ENCODE data around the gene FARS2.

FARS2 gene

DNA sequence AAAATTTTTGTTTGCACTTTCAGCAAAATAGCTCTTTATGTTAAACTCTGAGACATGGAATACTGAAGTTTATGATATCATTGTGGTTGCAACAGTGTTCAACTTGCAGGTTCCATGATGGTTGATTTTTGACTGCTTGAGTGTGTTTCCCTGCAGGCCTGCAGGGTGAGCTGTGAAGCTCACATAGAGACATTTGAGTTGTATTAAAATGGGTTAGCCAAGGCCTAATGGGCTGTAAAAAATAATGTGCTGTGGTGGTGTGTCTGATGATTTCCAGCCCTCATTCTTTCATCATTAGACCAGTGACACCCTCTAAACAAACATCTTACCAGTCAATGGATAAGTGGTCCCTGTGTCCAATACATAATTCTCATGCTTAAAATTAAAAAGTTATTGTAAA is 321.4 kb downstream of the FARS2 start:
- Histone ChIP-seq H3K9me3 (ENCODE audit: control insufficient read depth, insufficient read depth, low read depth, low read length) (no peaks in the 10 kb centered on the region), H3K27ac (ENCODE audit: extremely low read depth, low read depth, low read length) (no peak overlapping the region), H3K4me3 (ENCODE audit: low read depth, low read length) (no peak overlapping the region), H3K4me1 (ENCODE audit: control insufficient read depth, insufficient read depth, low read length) (no peaks in the 10 kb centered on the region), H3K36me3 (ENCODE audit: control insufficient read depth in 2 of 2, insufficient read depth in 1 of 2, low read length in 2 of 2) (no peaks in the 10 kb centered on the region)
- ChIA-PET CTCF (no interaction called here), POLR2A (no interaction called here)
- TF ChIP-seq, protein P1, sequence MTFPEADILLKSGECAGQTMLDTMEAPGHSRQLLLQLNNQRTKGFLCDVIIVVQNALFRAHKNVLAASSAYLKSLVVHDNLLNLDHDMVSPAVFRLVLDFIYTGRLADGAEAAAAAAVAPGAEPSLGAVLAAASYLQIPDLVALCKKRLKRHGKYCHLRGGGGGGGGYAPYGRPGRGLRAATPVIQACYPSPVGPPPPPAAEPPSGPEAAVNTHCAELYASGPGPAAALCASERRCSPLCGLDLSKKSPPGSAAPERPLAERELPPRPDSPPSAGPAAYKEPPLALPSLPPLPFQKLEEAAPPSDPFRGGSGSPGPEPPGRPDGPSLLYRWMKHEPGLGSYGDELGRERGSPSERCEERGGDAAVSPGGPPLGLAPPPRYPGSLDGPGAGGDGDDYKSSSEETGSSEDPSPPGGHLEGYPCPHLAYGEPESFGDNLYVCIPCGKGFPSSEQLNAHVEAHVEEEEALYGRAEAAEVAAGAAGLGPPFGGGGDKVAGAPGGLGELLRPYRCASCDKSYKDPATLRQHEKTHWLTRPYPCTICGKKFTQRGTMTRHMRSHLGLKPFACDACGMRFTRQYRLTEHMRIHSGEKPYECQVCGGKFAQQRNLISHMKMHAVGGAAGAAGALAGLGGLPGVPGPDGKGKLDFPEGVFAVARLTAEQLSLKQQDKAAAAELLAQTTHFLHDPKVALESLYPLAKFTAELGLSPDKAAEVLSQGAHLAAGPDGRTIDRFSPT (tag by site-specific recombination; IDR thresholded peaks at IDR 0.05): no peak
- TF ChIP-seq ZNF610 (tag by site-specific recombination; IDR thresholded peaks at IDR 0.05; ENCODE audit: borderline replicate concordance) (no peak), SP2 (tag by site-specific recombination; IDR thresholded peaks at IDR 0.05) (no peak), ZNF560 (tag by site-specific recombination; IDR thresholded peaks at IDR 0.05; ENCODE audit: borderline replicate concordance) (no peak), ZNF433 (tag by site-specific recombination; IDR thresholded peaks at IDR 0.05; ENCODE audit: low read depth) (no peak), GLIS1 (tag by site-specific recombination; IDR thresholded peaks at IDR 0.05) (no peak), ZNF248 (tag by site-specific recombination; IDR thresholded peaks at IDR 0.05) (no peak)
- TF ChIP-seq, protein P2, sequence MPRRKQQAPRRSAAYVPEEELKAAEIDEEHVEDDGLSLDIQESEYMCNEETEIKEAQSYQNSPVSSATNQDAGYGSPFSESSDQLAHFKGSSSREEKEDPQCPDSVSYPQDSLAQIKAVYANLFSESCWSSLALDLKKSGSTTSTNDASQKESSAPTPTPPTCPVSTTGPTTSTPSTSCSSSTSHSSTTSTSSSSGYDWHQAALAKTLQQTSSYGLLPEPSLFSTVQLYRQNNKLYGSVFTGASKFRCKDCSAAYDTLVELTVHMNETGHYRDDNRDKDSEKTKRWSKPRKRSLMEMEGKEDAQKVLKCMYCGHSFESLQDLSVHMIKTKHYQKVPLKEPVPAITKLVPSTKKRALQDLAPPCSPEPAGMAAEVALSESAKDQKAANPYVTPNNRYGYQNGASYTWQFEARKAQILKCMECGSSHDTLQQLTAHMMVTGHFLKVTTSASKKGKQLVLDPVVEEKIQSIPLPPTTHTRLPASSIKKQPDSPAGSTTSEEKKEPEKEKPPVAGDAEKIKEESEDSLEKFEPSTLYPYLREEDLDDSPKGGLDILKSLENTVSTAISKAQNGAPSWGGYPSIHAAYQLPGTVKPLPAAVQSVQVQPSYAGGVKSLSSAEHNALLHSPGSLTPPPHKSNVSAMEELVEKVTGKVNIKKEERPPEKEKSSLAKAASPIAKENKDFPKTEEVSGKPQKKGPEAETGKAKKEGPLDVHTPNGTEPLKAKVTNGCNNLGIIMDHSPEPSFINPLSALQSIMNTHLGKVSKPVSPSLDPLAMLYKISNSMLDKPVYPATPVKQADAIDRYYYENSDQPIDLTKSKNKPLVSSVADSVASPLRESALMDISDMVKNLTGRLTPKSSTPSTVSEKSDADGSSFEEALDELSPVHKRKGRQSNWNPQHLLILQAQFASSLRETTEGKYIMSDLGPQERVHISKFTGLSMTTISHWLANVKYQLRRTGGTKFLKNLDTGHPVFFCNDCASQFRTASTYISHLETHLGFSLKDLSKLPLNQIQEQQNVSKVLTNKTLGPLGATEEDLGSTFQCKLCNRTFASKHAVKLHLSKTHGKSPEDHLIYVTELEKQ (tag by site-specific recombination; IDR thresholded peaks at IDR 0.05; ENCODE audit: borderline replicate concordance): no peak

DNA sequence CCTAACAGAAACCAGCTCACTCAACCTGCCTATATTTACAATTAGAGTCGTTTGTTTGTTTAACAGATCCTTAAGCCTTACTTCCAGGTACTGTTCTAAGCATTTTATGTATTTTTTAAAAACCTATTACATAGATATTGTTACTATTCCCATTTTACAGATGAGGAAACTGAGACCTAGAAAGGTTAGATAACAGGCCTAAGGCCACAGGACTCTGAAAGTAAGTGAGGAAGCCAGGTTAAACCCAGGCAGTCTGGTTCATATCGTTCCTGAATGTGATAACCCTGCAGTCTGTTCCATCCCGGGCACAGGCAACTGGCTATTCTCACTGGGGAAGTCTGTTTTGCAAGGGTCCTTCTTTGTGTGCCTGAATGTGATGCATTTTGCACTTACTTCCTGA is 322.2 kb downstream of the FARS2 start:
- no peaks in the 10 kb centered on the region for H3K9me3 ChIP-seq (ENCODE audit: control insufficient read depth, insufficient read depth, low read depth, low read length)
- ChIA-PET CTCF (interaction anchor here (0.6 kb wide), 1 partner anchor 1091 kb away, joined by 3 read pairs; no protein-coding TSS in a partner anchor), POLR2A (no interaction called here)
- no peaks in the 10 kb centered on the region for H3K4me1 ChIP-seq (ENCODE audit: control insufficient read depth, insufficient read depth, low read length)
- H3K36me3 ChIP-seq (ENCODE audit: control insufficient read depth in 2 of 2, insufficient read depth in 1 of 2, low read length in 2 of 2): no peaks in the 10 kb centered on the region
- H3K4me3 ChIP-seq (ENCODE audit: low read depth, low read length): no peak overlapping the region
- H3K27ac ChIP-seq (ENCODE audit: extremely low read depth, low read depth, low read length): no peak overlapping the region
- TF ChIP-seq ZNF658 (tag by site-specific recombination; IDR thresholded peaks at IDR 0.05): no peak
- TF ChIP-seq, protein P3, sequence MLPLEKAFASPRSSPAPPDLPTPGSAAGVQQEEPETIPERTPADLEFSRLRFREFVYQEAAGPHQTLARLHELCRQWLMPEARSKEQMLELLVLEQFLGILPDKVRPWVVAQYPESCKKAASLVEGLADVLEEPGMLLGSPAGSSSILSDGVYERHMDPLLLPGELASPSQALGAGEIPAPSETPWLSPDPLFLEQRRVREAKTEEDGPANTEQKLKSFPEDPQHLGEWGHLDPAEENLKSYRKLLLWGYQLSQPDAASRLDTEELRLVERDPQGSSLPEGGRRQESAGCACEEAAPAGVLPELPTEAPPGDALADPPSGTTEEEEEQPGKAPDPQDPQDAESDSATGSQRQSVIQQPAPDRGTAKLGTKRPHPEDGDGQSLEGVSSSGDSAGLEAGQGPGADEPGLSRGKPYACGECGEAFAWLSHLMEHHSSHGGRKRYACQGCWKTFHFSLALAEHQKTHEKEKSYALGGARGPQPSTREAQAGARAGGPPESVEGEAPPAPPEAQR (tag by site-specific recombination; IDR thresholded peaks at IDR 0.05): no peak
- TF ChIP-seq, protein P4, sequence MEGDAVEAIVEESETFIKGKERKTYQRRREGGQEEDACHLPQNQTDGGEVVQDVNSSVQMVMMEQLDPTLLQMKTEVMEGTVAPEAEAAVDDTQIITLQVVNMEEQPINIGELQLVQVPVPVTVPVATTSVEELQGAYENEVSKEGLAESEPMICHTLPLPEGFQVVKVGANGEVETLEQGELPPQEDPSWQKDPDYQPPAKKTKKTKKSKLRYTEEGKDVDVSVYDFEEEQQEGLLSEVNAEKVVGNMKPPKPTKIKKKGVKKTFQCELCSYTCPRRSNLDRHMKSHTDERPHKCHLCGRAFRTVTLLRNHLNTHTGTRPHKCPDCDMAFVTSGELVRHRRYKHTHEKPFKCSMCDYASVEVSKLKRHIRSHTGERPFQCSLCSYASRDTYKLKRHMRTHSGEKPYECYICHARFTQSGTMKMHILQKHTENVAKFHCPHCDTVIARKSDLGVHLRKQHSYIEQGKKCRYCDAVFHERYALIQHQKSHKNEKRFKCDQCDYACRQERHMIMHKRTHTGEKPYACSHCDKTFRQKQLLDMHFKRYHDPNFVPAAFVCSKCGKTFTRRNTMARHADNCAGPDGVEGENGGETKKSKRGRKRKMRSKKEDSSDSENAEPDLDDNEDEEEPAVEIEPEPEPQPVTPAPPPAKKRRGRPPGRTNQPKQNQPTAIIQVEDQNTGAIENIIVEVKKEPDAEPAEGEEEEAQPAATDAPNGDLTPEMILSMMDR (tag by site-specific recombination; IDR thresholded peaks at IDR 0.05): no peak
- TF ChIP-seq ZBTB17 (tag by site-specific recombination; IDR thresholded peaks at IDR 0.05): no peak
- TF ChIP-seq ZNF112 (tag by site-specific recombination; IDR thresholded peaks at IDR 0.05): no peak
- TF ChIP-seq WT1 (tag by site-specific recombination; IDR thresholded peaks at IDR 0.05): no peak
- TF ChIP-seq ZSCAN23 (tag by site-specific recombination; IDR thresholded peaks at IDR 0.05): no peak
- TF ChIP-seq KLF7 (tag by site-specific recombination; IDR thresholded peaks at IDR 0.05; ENCODE audit: borderline replicate concordance): no peak
- TF ChIP-seq GLIS2 (tag by site-specific recombination; IDR thresholded peaks at IDR 0.05): no peak
- no peak for TF ChIP-seq ZNF350 (tag by site-specific recombination; IDR thresholded peaks at IDR 0.05)
- TF ChIP-seq, protein P5, sequence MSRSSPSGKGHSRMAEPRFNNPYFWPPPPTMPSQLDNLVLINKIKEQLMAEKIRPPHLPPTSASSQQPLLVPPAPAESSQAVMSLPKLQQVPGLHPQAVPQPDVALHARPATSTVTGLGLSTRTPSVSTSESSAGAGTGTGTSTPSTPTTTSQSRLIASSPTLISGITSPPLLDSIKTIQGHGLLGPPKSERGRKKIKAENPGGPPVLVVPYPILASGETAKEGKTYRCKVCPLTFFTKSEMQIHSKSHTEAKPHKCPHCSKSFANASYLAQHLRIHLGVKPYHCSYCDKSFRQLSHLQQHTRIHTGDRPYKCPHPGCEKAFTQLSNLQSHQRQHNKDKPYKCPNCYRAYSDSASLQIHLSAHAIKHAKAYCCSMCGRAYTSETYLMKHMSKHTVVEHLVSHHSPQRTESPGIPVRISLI (tag by site-specific recombination; IDR thresholded peaks at IDR 0.05): no peak
- no peak for TF ChIP-seq ZNF132 (tag by site-specific recombination; IDR thresholded peaks at IDR 0.05; ENCODE audit: borderline replicate concordance)
- TF ChIP-seq, protein P1 (tag by site-specific recombination; IDR thresholded peaks at IDR 0.05): no peak
- TF ChIP-seq ZNF792 (tag by site-specific recombination; IDR thresholded peaks at IDR 0.05): no peak
